ENCODE results near the gene SF3B2. TPM values are rescaled to one million over a fixed set of nuclear protein-coding genes. Genes with fewer than 3 reads are reported as not detected.
A peak's percentile ranks its signal among the peaks of the same experiment; 100 is the strongest.
"Not testable (repeated sequence)": the region's sequence is repeated elsewhere in the genome, so short reads cannot be mapped to it uniquely, and the experiment has no call there.

Gene SF3B2
- total RNA-seq, 1 donor from 2014 or later: 61.2 TPM

DNA sequence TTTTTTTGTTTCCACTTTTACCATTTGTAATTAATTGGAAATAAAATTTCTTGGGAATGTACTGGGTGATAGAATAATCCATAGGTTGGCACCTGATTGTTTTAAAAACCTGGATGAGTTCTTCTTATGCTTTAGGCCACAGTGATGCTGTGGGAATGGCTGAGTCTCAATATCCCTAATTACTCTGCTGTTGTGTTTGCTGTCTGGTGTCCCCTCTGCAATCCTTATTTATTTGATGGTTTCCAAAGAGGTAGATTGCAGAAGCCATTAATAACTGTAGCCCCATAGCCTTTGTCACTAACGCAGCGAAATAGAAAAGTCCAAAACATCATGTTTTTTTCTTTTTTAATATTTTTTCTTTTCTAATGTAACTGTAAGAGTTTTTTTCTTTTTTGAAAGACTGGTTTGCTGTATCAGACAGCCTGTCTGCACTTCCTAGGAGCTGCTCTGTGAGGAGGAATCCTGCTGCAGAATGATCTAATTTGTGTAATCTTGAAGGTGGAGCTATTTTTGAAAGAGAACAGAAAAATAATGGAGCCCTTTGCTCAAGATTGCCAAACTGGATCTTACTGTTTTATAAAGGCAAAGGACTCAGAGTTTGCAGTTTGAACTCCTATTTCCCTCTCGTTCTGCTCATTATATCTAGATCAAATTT, 32.8 kb downstream of the SF3B2 start:
- DNase-seq (no peak), ATAC-seq (ENCODE audit: poor library complexity) (no peak)
- intact Hi-C loops (cut with DNase I): no loop called here

DNA sequence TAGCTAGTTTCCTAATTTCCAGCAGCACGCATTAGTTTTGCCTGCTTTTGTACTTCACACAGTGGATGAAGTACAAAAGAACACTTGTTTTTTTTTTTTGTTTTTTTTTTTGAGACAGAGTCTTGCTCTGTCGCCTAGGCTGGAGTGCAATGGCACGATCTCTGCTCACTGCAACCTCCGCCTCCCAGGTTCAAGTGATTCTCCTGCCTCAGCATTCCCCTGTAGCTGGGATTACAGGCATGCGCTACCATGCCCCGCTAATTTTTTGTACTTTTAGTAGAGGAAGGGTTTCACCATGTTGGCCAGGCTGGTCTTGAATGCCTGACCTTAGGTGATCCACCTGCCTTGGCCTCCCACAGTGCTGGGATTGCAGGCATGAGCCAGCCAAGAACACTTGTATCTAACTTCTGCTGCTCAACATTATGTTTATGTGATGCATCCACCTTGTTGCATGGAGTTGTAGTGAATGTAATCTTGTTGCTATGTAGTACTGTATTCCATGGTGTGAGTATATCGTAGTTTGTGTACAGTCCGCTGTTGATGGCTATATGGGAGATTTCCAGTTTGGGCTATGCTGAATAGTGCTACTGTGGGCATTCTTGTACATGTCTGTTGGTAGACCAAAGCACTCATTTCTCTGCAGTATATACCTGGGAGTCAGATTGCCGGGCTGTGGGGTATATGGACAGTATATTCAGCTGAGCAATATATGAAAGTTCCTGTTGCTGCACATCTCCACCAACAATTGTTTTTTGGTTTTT, 35.2 kb downstream of the SF3B2 start:
- ATAC-seq (ENCODE audit: poor library complexity) (peak; percentile 34), DNase-seq (no peak)
- intact Hi-C loops (cut with DNase I): no loop called here

DNA sequence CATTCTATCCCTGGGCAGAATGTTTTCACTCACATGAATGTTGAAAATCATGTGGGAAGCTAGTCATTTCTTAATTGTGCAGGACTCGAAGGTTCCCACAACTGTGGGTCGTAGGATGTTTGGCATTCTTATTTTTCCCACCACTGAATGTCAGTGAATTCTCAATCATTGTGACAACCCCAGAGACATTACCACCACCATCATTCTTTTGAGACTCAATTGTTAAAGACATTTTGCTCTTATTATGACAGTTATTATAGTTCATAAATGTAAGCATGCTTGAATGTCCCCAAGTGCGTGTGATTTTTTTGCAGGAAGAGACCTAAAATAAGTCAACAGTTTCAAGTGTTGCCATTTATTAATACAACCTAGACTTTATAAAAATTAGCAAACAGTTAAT, 36.9 kb downstream of the SF3B2 start:
- no peak for DNase-seq
- intact Hi-C loops (cut with DNase I): no loop called here
- ATAC-seq (ENCODE audit: poor library complexity): no peak

DNA sequence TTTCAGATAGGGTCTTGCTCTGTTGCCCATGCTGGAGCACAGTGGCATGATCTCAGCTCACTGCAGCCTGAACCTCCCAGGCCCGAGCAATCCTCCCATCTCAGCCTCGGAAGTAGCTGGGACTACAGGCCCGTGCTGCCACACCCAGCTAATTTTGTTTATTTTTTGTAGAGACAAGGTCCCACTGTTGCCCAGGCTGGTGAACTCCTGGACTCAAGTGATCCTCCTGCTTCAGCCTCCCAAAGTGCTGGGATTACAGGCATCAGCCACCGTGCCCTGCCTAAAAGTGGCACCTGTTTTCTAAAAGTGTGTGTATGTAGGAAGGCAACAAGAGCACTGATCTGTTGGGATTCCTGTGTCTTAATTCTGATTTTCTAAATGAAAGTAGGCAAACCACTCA, 38.1 kb downstream of the SF3B2 start:
- ATAC-seq (ENCODE audit: poor library complexity) (no peak), DNase-seq (no peak)
- intact Hi-C loops (cut with DNase I): no loop called here

DNA sequence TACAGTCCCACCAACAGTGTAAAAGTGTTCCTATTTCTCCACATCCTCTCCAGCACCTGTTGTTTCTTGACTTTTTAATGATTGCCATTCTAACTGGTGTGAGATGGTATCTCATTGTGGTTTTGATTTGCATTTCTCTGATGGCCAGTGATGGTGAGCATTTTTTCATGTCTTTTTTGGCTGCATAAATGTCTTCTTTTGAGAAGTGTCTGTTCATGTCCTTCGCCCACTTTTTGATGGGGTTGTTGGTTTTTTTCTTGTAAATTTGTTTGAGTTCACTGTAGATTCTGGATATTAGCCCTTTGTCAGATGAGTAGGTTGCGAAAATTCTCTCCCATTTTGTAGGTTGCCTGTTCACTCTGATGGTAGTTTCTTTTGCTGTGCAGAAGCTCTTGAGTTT, 40.0 kb downstream of the SF3B2 start:
- intact Hi-C loops (cut with DNase I); ATAC-seq (ENCODE audit: poor library complexity); DNase-seq: not testable (repeated sequence)

DNA sequence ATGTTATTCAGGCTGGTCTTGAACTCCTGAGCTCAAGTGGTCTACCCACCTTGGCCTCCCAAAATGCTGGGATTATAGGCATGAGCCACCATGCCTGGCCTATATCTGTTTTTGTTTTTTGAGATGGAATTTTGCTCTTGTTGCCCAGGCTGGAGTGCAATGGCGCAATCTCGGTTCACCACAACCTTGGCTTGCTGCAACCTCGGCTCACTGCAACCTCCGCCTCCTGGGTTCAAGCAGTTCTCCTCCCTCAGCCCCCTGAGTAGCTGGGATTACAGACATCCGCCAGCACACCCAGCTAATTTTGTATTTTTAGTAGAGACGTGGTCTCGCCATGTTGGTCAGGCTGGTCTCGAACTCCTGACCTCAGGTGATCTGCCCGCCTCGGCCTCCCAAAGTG, 47.6 kb downstream of the SF3B2 start:
- intact Hi-C loops (cut with DNase I); ATAC-seq (ENCODE audit: poor library complexity); DNase-seq: not testable (repeated sequence)

DNA sequence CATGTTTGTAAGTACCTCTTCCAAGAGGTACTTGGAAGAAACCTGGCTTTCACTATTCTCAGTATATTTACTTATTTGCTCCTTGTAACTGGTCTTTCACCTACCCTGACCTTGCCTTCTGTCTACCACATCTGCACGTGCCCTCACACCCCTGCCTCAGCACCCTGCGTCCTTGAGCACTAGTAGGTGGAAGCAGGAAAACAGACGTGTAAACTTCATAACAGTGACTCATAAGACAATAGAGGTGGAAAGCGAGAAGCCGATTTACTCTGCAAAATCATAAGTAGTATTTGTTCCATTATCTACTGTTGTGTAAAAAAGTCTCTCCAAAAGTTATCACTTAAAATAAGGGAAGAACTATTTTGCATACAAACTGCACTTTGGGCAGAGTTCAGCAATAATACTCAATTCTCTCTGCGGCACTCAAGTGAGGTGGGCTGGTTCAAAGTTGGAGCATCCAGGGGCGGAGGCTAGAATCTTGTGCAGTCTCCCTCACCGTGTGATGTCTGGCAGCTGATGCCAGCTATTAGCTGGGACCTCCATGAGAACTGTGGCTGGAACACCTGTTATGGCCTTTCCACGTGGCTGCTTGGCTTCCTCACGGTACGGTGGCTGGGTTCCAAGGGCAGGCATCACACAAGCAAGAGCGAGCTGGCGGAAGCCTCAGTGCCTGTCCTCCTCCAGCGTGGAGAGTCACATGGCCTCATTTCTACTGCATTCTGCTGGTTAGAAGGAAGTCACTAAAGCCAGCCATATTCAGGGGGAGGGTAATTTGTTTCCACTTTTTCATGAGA, 48.3 kb downstream of the SF3B2 start:
- intact Hi-C loops (cut with DNase I): no loop called here
- DNase-seq (peak; percentile 87), ATAC-seq (ENCODE audit: poor library complexity) (peak; percentile 95)

DNA sequence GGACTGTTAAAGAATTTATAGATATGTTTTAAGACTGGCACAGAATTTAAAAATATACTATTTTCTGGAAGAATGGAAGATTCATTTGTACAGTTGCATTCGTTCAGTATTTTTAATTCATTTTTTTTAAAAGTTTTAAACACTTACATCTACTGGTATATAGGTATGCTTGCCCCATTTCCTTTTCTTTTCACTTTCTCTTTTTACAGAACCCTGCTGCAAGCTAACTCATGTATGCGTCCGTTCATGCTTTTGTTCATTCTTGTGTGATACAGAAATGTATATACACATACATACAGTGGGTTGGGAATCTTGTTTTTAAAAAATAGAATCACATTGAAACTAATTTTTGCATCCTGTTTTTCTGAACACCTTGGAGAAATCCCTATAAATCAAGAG, 48.9 kb downstream of the SF3B2 start:
- no peak for DNase-seq
- no peak for ATAC-seq (ENCODE audit: poor library complexity)
- intact Hi-C loops (cut with DNase I): no loop called here

DNA sequence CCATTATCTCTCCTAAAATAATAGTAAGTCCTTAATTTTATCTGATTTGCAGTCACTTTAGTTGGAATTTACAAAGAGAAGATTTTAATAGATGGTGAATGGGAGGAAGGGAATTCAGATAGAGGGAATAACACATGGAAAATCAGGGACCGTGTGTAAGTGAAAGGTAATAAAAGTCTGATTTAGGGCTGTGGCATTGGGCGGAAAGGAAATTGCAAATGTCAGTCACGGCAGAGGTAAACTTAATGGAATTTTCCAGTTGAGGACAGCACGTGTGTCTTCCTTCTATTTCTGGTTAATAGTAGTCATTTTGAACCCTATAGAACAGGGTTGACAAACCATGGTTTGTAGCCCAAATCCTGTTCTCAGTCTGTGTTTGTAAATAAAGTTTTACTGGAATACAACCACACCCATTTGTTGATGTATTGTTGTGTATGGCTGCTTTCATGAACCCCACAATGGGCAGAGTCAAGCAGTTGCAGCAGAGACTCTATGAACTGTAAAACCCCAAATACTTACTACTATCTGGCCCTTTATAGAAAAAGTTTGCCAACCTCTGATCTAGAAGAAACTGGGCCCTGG, 52.0 kb downstream of the SF3B2 start:
- intact Hi-C loops (cut with DNase I): no loop called here
- ATAC-seq (ENCODE audit: poor library complexity): no peak
- DNase-seq: no peak

DNA sequence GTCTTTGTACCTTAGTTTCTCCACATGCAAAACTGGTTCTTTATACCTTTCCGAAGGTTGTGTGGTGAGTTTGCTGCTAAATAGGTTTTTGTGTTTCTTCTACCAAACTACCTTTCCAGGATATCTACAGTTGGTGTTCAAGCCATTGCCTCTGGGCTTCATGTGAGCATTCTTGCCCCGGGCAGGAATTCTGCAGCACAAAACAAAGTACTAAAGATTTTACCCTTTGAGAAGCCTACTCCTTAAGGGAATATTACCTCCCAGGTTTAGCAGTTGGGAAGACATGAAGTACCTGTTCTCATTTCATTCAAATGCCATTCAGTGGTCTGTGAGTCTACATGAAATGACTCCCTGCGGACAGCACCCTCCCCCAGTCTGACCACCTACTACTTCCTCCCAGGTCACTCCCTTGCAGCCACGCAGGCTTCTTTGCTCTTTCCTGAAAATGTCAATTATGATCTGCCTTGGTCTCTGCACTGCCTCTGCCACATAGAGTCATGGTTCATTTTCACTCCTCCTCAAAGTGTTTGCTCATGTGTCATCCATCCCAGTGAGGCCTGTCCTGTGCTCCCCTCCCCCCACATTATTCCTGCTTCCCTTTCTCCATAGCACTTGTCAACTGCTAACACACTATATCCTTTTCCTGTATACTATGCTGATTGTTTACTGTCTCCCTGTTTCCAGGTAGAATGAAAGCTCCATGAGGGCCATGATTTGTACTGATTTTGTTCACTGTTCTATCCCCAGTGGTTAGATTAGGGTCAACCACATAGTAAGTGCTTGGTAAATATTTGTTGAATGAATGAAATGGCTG, 54.8 kb downstream of the SF3B2 start:
- DNase-seq (no peak), ATAC-seq (ENCODE audit: poor library complexity) (no peak)
- intact Hi-C loops (cut with DNase I): no loop called here

DNA sequence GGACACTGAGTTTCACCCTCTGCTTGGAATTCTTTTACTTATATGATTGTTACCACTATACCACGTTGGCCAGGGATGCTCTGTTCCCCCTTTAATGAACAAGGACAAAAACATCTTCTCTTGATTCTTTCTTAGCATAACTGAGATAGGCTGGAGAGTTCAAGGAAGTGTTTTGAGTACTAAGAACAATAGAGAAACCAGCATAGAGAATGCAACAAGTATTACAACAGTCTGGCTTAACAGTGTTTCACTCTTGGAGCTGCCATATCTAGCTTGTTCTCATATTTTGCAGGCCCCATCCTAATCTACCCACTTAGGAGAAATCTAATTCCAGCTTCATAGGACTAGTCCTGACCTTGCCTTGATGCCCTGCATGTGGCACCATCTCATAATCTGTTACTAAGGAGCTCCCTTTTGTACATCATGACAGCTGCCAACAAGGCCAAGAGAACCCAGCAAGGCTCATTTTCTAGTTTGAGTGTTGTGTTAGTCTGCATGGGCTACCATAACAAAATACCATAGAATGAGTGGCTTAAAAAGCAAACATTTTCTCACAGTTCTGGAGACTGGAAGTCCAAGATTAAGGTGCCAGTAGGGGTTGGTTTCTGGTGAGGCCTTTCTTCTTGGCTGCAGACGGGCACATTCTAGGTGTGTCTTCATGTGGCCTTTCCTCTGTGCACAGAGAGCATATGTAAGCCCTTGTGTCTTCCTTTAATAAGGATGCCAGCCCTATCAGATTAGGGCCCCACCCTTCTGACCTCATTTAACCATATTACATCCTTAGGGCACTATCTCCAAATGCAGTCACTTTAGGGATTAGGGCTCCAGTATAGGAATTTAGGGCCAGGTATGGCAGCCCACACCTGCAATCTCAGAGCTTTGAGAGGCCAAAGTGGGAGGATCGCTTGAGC, 55.7 kb downstream of the SF3B2 start:
- intact Hi-C loops (cut with DNase I): no loop called here
- DNase-seq: no peak
- ATAC-seq (ENCODE audit: poor library complexity): no peak

DNA sequence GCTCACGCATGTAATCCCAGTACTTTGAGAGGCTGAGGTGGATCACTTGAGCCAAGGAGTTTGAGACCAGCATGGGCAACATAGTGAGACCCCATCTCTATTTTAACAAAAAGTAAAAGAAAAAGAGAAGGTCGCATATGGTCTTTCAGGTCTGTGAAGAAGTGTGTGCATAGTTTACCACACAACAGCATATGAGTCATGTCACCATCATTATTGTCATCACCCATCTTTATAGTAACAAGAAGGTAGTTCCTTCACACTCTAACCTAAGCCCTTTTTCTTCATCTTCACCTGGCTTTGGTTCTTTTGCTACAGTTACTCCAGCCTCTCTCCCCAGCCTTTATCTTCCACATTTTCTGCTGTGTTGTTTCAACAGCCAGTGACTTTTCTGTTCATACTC, 57.1 kb downstream of the SF3B2 start:
- no peak for ATAC-seq (ENCODE audit: poor library complexity)
- no peak for DNase-seq
- intact Hi-C loops (cut with DNase I): no loop called here

DNA sequence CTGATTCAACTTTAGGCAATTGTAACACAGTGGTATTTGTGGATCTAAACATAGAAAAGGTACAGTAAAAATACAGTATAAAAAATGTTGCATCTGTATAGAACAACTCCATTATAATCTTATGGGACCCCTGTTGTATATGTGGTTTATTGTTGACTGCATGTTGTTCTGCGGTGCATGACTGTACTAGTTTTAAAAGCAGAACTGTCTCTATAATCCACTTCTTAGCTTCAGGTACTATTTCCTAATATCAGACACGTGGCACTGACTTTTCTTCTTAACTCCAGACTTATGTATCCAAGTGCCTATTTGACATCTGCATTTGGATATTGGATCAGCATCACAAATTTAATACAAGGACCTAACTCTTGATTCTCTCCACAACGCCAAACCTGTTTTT, 59.0 kb downstream of the SF3B2 start:
- no peak for DNase-seq
- intact Hi-C loops (cut with DNase I): no loop called here
- ATAC-seq (ENCODE audit: poor library complexity): no peak

DNA sequence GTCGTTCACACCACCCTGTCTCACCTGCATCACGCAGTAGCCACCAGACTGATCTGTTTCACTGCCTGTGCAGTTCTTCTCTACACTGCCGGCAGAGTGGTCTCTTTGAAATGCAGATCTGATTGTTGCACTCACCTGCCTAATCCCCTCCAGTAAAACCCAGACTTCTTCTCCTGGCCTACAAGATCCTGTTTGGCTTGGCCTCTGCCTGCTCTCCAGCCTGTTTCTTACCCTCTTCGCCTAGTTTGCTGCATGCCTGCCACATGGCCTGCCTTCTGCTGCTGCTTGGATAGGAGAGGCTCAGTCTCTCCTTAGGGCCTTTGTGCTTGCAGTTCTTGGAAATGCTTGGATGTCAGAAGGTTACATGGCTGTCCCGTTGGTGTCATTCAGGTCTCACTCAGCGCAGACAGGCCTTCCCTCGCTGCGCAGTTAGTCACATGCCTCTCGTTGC, 59.9 kb downstream of the SF3B2 start:
- intact Hi-C loops (cut with DNase I): no loop called here
- ATAC-seq (ENCODE audit: poor library complexity): peak; percentile 26
- no peak for DNase-seq

DNA sequence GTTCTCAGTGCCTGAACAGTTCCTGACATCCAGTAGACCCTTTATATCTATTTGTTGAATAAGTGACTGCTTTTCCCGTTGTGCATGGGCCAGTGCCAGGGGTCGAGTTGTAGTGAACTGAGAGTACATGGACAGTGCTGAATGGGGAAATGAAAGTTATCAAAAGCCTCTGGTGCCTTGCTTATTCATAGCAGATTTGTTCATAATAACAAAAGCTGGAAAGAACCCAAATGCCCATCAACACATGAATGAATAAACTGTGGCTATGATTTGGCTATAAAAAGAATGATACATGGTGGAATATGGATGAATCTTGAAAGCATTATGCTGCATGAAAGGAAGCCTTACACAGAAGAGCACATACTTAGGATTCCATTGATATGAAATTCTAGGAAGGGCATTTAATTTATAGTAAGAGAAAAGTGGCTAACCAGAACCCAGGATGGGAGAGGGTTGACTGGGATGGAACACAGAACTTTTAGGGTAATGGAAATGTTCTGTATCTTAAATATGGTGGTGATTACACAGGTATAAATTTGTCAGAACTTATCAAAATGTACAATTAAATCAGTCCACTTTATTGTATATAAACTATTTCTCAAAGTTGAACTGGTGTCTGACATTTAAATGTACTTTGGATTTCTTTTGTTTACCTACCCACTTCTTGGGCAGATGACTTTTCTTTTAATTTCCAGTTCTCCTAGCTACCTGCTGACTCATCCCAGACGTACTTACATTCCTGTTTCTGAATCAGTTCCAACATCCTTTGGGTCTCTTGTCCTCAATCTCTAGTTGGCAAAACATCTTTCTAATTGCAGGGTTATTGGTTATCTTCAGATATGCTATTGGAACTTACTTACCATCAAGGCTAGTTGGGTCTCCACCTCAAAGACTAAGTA, 60.7 kb downstream of the SF3B2 start:
- DNase-seq: peak; percentile 63
- peak; percentile 58 for ATAC-seq (ENCODE audit: poor library complexity)
- intact Hi-C loops (cut with DNase I): no loop called here

DNA sequence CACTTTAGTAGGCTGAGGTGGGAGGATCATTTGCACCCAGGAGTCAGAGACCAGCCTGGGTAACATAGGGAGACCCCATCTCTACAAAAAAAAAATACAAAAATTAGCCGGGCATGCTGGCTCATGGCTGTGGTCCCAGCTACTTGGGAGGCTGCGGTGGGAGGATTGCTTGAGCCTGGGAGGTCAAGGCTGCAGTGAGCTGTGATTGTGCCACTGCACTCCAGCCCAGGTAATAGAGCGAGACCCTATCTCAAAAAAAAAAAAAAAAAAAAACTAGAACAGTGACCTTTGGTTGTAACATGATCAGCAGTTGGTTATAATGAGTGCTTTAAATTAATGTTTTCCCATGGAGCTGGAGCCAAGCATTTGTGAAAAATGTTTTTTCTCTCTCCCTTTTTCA, 62.8 kb downstream of the SF3B2 start:
- DNase-seq; intact Hi-C loops (cut with DNase I); ATAC-seq (ENCODE audit: poor library complexity): not testable (repeated sequence)
